ENCODE measurements around the gene CYP27C1. TPM values are rescaled to one million over a fixed set of nuclear protein-coding genes. Genes with fewer than 3 reads are reported as not detected.
A peak's percentile ranks its signal among the peaks of the same experiment; 100 is the strongest.

Gene CYP27C1
- total RNA-seq, 1 experiment from 2014 or later, result not detected

DNA sequence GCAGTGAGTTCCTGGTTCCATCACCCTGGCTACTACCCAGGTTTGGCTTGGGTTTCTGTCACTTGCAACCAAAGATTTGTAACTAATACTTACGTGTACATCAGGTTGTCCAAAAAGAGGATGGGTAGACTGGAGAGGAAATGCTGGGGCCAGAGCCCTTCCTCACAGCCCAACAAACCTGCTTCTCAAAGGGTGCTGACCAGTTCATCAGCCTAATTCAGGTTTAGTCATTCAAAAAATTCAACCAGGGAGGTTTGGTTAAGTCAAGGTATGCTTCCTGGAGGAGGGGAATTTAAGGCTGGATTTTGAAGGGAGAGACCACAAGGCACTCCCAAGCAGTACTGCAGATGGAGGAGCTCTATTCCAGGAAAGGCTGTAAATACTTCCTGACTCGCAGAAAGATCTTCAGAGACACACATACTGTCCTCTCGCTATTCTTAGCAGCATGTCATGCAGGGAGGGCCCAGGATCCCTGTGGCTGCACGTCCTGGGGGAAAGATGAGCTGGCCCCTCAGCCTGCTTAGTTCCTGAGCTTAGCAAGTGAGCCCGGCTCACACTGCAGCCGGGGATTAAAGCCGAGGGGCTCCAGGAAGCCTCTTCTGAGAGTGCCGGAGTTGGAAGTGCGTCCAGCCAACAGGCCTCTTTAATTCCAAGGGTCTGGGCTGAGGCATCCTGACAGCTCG lies 73.1 kb downstream of the CYP27C1 start (continued):
- TF ChIP-seq RAD21 (IDR thresholded peaks at IDR 0.05; ENCODE audit: low read depth) (no peak), SP1 (IDR thresholded peaks at IDR 0.05; ENCODE audit: low read depth) (no peak), JUND (IDR thresholded peaks at IDR 0.05) (no peak), SRF (IDR thresholded peaks at IDR 0.05; ENCODE audit: low read depth) (no peak)
- TF ChIP-seq, protein P1, sequence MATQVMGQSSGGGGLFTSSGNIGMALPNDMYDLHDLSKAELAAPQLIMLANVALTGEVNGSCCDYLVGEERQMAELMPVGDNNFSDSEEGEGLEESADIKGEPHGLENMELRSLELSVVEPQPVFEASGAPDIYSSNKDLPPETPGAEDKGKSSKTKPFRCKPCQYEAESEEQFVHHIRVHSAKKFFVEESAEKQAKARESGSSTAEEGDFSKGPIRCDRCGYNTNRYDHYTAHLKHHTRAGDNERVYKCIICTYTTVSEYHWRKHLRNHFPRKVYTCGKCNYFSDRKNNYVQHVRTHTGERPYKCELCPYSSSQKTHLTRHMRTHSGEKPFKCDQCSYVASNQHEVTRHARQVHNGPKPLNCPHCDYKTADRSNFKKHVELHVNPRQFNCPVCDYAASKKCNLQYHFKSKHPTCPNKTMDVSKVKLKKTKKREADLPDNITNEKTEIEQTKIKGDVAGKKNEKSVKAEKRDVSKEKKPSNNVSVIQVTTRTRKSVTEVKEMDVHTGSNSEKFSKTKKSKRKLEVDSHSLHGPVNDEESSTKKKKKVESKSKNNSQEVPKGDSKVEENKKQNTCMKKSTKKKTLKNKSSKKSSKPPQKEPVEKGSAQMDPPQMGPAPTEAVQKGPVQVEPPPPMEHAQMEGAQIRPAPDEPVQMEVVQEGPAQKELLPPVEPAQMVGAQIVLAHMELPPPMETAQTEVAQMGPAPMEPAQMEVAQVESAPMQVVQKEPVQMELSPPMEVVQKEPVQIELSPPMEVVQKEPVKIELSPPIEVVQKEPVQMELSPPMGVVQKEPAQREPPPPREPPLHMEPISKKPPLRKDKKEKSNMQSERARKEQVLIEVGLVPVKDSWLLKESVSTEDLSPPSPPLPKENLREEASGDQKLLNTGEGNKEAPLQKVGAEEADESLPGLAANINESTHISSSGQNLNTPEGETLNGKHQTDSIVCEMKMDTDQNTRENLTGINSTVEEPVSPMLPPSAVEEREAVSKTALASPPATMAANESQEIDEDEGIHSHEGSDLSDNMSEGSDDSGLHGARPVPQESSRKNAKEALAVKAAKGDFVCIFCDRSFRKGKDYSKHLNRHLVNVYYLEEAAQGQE (IDR thresholded peaks at IDR 0.05; ENCODE audit: low read depth), result no peak

DNA sequence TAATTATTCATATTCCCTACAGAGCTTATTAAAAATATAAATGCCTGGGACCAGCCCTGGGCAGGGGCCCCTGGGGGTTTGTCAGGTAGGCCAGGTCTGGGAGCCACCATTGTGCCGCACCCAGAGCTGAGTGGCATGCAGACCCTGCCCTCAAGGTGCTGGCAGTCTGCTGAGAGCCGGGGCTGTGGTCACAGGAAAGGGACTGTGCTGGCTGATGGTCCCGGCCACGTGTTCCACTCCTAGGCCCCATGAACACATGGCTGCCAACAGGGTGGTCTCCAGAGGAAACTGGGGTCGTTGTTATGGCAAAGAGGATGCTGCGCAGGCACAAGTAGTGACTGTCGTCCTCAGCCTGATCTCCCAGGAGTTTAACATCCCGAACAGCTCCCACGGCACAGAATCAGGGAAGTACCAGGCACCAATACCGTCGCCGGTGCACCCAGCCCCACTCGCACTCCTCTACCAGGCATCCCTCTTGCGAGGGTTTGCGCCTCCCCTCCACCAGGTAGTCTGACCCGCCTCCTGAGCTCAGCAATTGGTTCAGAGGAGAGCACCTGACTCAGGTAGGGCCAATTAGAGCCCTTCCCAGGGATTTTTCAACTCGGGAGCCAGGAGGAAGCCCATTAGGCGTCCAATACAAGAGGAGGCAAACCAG lies 73.9 kb downstream of the CYP27C1 start:
- ChIA-PET POLR2A (no interaction called here), CTCF (no interaction called here), RAD21 (ENCODE audit: low non-redundant PET in 1 of 2, low total read pairs in 2 of 2, uncharacterized antibody in 2 of 2, unreplicated experiment in 2 of 2) (no interaction called here)
- H3K27me3 ChIP-seq (ENCODE audit: insufficient read depth, low read length), result no peaks in the 10 kb centered on the region
- DNase-seq (ENCODE audit: low read depth, low spot score) (no peak), ATAC-seq (peak; percentile 49; the same call in 1 of the 2 replicates)
- H3K9ac ChIP-seq (ENCODE audit: low read length), result no peak overlapping the region
- H3K36me3 ChIP-seq (ENCODE audit: control insufficient read depth in 1 of 2, insufficient read depth in 2 of 2, low read length in 2 of 2), result no peaks in the 10 kb centered on the region
- no peak overlapping the region for H3K4me3 ChIP-seq (replicated peaks in 1 of 2; ENCODE audit: low read depth in 1 of 2, low read length in 2 of 2)
- no peaks in the 10 kb centered on the region for H3K79me2 ChIP-seq (ENCODE audit: insufficient read depth, low read length)
- H3K4me1 ChIP-seq (ENCODE audit: control insufficient read depth in 1 of 2, insufficient read depth in 2 of 2, low read length in 2 of 2), result peaks cover 0 to 12% of the 10 kb centered on the region in 2 experiments; a peak in 2 of 4 replicates
- H3K4me2 ChIP-seq (ENCODE audit: low read length), result peak overlapping the region; percentile 33; the same call in 1 of the 2 replicates
- H2AFZ ChIP-seq (ENCODE audit: low read depth, low read length, poor library complexity, severe bottlenecking), result no peak overlapping the region
- intact Hi-C loops (cut with micrococcal nuclease), result no loop called here
- no peaks in the 10 kb centered on the region for H3K9me3 ChIP-seq (ENCODE audit: control insufficient read depth in 1 of 2, insufficient read depth in 1 of 2, low read depth in 1 of 2, low read length in 2 of 2)
- no TSS peak for BruUV-seq (replicated peaks)
- H3K9me2 ChIP-seq (ENCODE audit: insufficient read depth), result no peaks in the 10 kb centered on the region
- no peak for TF ChIP-seq TCF7L2 (IDR thresholded peaks at IDR 0.05; ENCODE audit: borderline replicate concordance, extremely low read depth, insufficient read depth, insufficient read length)
- TF ChIP-seq SIN3A (IDR thresholded peaks at IDR 0.05; ENCODE audit: low read depth), result no peak
- no peak for TF ChIP-seq EZH2 (IDR thresholded peaks at IDR 0.05)
- TF ChIP-seq SRF (IDR thresholded peaks at IDR 0.05; ENCODE audit: low read depth), result no peak
- no peak for TF ChIP-seq ZFX (IDR thresholded peaks at IDR 0.05)
- TF ChIP-seq EZH2phosphoT487 (IDR thresholded peaks at IDR 0.05; ENCODE audit: borderline replicate concordance), result no peak
- TF ChIP-seq POLR2AphosphoS5 (IDR thresholded peaks at IDR 0.05; ENCODE audit: low read depth, low read length), result no peak
- no peak for TF ChIP-seq ZNF274 (IDR thresholded peaks at IDR 0.05; ENCODE audit: low read depth, low read length)
- no peak for TF ChIP-seq FOSL1 (IDR thresholded peaks at IDR 0.05; ENCODE audit: low read depth)
- TF ChIP-seq, protein P2, sequence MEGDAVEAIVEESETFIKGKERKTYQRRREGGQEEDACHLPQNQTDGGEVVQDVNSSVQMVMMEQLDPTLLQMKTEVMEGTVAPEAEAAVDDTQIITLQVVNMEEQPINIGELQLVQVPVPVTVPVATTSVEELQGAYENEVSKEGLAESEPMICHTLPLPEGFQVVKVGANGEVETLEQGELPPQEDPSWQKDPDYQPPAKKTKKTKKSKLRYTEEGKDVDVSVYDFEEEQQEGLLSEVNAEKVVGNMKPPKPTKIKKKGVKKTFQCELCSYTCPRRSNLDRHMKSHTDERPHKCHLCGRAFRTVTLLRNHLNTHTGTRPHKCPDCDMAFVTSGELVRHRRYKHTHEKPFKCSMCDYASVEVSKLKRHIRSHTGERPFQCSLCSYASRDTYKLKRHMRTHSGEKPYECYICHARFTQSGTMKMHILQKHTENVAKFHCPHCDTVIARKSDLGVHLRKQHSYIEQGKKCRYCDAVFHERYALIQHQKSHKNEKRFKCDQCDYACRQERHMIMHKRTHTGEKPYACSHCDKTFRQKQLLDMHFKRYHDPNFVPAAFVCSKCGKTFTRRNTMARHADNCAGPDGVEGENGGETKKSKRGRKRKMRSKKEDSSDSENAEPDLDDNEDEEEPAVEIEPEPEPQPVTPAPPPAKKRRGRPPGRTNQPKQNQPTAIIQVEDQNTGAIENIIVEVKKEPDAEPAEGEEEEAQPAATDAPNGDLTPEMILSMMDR (IDR thresholded peaks at IDR 0.05 in 2 of 3, conservative IDR thresholded peaks at IDR 0.05 in 1 of 3; ENCODE audit: borderline replicate concordance in 1 of 3, insufficient read depth in 1 of 3, low read depth in 2 of 3, low read length in 2 of 3), result no peak
- TF ChIP-seq, protein P3, sequence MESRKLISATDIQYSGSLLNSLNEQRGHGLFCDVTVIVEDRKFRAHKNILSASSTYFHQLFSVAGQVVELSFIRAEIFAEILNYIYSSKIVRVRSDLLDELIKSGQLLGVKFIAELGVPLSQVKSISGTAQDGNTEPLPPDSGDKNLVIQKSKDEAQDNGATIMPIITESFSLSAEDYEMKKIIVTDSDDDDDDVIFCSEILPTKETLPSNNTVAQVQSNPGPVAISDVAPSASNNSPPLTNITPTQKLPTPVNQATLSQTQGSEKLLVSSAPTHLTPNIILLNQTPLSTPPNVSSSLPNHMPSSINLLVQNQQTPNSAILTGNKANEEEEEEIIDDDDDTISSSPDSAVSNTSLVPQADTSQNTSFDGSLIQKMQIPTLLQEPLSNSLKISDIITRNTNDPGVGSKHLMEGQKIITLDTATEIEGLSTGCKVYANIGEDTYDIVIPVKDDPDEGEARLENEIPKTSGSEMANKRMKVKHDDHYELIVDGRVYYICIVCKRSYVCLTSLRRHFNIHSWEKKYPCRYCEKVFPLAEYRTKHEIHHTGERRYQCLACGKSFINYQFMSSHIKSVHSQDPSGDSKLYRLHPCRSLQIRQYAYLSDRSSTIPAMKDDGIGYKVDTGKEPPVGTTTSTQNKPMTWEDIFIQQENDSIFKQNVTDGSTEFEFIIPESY (IDR thresholded peaks at IDR 0.05; ENCODE audit: extremely low read depth, insufficient replicate concordance, low read length), result no peak
- TF ChIP-seq CEBPB (IDR thresholded peaks at IDR 0.05; ENCODE audit: low read depth), result no peak
- no peaks in the 10 kb centered on the region for H4K20me1 ChIP-seq (ENCODE audit: insufficient read depth)
- no peak overlapping the region for H3K27ac ChIP-seq (ENCODE audit: low read depth, low read length)
